Activated CD8-positive, alpha-beta T cell treated with anti-CD3 and anti-CD28 coated beads, Interleukin-2, amount 10 ng/mL, durations not matched to agents 7 days and 5 days (primary cell): ENCODE measurements around the gene MINDY2. TPM values are rescaled to one million over a fixed set of nuclear protein-coding genes. Genes with fewer than 3 reads are reported as not detected.
"Not testable (repeated sequence)": the region's sequence is repeated elsewhere in the genome, so short reads cannot be mapped to it uniquely, and the experiment has no call there.

Experiments
- ATAC-seq: fragments of 150-1000 bp; cut with Tn5 transposase; one replicate; pipeline ENCODE4 v1.10.0; 2021; ENCODE audit warnings: moderate library complexity
- CTCF ChIA-PET: fragments of 350-600 bp; sonication (Branson Sonifier 250); formaldehyde crosslinking; loops from one replicate; lab custom pipeline; 2021; ENCODE audit warnings: antibody characterized with exemption; lab: Charles Lee
- POLR2A ChIA-PET: fragments of 350-600 bp; sonication (Branson Sonifier 250); formaldehyde crosslinking; loops from one replicate; lab custom pipeline; 2021; ENCODE audit warnings: antibody characterized with exemption; lab: Charles Lee
- DNase-seq: peaks from one replicate; pipeline ENCODE4 v3.0.0-alpha.2; 2020
- H3K27ac Mint-ChIP-seq: one replicate; pipeline ENCODE4 v1.8.0; 2021; ENCODE audit warnings: mild to moderate bottlenecking, mixed read lengths
- H3K27me3 Mint-ChIP-seq: one replicate; pipeline ENCODE4 v1.8.0; 2021; ENCODE audit warnings: low read depth, mixed read lengths
- H3K36me3 Mint-ChIP-seq: one replicate; pipeline ENCODE4 v1.8.0; 2021; ENCODE audit warnings: low read depth, mixed read lengths
- H3K4me1 Mint-ChIP-seq: one replicate; pipeline ENCODE4 v1.8.0; 2021; ENCODE audit warnings: low read depth, mixed read lengths
- H3K4me3 Mint-ChIP-seq: one replicate; pipeline ENCODE4 v1.8.0; 2021; ENCODE audit warnings: mild to moderate bottlenecking, mixed read lengths
- H3K9me3 Mint-ChIP-seq: one replicate; pipeline ENCODE4 v1.8.0; 2022; ENCODE audit warnings: mixed read lengths; ENCODE audit not compliant: insufficient read depth
- total RNA-seq, 2 experiments: library from RNA; stranded (reverse); gene quantifications; one replicate each; pipeline ENCODE4 v1.2.3, GENCODE V29; 2021

Gene MINDY2
- total RNA-seq, 2 experiments from 2014 or later, result 14.9 TPM

DNA sequence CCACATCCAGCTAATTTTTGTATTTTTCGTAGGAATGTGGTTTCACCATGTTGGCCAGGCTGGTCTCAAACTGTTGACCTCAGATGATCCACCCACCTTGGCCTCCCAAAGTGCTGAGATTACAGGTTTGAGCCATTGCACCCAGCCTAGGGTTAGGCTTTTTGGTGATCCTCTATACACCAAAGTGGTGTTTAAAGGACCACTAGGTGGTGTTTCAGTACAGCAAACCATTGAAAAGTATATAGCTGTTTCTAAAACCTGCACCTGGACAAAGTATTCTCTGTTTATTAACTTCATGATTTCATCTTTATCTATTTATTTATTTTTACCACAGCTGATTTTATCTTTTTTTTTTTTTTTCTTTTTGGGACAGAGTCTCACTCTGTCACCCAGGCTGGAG lies 68.4 kb downstream of the MINDY2 start:
- H3K4me3 Mint-ChIP-seq, result no peak overlapping the region
- no peaks in the 10 kb centered on the region for H3K9me3 Mint-ChIP-seq
- ATAC-seq (peak; percentile 67), DNase-seq (no peak)
- H3K4me1 Mint-ChIP-seq, result no peaks in the 10 kb centered on the region
- no peaks in the 10 kb centered on the region for H3K27me3 Mint-ChIP-seq
- ChIA-PET CTCF (interaction anchor here (0.6 to 1.2 kb wide), 4 partner anchors 8 to 25 kb away, joined by 3 to 4 read pairs (median 3); no protein-coding TSS in a partner anchor), POLR2A (no interaction called here)
- H3K27ac Mint-ChIP-seq, result no peak overlapping the region
- no peaks in the 10 kb centered on the region for H3K36me3 Mint-ChIP-seq

DNA sequence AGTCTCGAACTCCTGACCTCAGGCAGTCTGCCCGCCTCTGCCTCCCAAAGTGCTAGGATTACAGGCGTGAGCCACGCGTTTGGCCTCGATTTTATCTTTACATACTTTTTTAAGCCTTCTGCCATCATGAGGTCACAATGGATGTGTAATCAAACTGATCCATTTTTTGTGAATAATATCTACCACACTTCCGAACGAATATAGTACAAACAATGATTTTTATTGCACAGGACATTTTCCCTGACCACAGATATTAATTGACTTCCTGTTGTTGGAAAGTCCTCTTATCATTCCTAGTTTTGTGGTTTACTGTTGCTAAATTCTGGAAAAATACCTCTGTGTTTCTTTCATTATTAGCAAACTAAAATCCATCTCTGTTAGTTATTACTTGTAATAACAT lies 68.9 kb downstream of the MINDY2 start:
- Mint-ChIP-seq H3K27me3 (no peaks in the 10 kb centered on the region), H3K27ac (no peak overlapping the region), H3K9me3 (no peaks in the 10 kb centered on the region), H3K4me3 (no peak overlapping the region), H3K4me1 (no peaks in the 10 kb centered on the region), H3K36me3 (no peaks in the 10 kb centered on the region)
- no peak for ATAC-seq
- ChIA-PET POLR2A (no interaction called here), CTCF (interaction anchor here (0.6 to 1.2 kb wide), 4 partner anchors 8 to 25 kb away, joined by 3 to 4 read pairs (median 3); no protein-coding TSS in a partner anchor)
- DNase-seq, result no peak

DNA sequence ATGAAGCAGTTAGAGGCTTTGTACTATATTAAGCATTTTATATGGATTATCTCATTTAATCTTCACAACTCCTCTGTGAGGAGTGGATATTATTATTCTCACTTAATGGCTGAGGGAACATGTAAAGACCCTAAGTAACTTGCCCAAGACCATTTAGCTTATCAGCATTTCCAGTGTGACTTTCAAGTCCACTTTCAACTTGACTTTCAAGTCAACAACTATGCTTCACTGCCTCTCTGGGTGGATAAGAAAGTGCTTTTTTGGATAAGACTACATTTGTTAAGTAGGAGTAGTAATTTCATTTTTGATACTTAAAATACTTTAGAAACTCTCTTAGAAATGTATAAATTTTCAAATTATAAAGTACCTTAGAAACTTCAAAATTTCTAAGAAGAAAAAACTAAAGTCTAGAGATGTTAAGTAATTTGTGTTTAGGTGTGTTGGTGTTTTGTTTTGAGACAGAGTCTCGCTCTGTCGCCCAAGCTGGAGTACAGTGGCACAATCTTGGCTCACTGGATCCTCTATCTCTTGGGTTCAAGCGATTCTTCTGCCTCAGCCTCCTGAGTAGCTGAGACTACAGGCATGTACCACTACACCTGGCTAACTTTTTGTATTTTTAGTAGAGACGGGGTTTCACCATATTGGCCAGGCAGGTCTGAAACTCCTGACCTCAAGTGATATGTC lies 71.8 kb downstream of the MINDY2 start:
- Mint-ChIP-seq H3K27ac (no peak overlapping the region), H3K4me3 (no peak overlapping the region), H3K36me3 (peaks cover 14% of the 10 kb centered on the region), H3K27me3 (no peaks in the 10 kb centered on the region), H3K9me3 (no peaks in the 10 kb centered on the region), H3K4me1 (no peaks in the 10 kb centered on the region)
- no peak for ATAC-seq
- POLR2A ChIA-PET, result no interaction called here
- CTCF ChIA-PET, result no interaction called here
- no peak for DNase-seq

DNA sequence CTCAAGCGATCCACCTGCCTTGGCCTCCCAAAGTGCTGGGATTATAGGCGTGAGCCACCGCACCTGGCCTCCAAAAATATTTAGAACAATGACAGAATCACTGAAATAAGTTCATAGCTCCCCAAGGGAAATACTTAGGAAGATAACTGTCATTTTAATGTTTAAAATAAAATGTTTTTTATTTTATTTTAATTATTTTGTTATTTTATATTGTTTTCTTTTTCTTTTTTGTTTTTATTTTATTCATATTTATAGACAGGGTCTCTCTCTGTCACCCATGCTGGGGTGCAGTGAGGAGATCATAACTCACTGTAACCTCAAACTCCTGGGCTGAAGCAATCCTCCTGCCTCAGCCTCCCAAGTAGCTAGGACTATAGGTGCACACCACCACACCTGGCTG lies 80.1 kb downstream of the MINDY2 start:
- CTCF ChIA-PET, result interaction anchor here (1.4 kb wide), 1 partner anchor 9 kb away, joined by 3 read pairs; no protein-coding TSS in a partner anchor
- POLR2A ChIA-PET, ATAC-seq, H3K27ac Mint-ChIP-seq, H3K4me3 Mint-ChIP-seq, DNase-seq, H3K4me1 Mint-ChIP-seq, H3K27me3 Mint-ChIP-seq, H3K9me3 Mint-ChIP-seq: not testable (repeated sequence)
- peaks cover 27% of the 10 kb centered on the region for H3K36me3 Mint-ChIP-seq

DNA sequence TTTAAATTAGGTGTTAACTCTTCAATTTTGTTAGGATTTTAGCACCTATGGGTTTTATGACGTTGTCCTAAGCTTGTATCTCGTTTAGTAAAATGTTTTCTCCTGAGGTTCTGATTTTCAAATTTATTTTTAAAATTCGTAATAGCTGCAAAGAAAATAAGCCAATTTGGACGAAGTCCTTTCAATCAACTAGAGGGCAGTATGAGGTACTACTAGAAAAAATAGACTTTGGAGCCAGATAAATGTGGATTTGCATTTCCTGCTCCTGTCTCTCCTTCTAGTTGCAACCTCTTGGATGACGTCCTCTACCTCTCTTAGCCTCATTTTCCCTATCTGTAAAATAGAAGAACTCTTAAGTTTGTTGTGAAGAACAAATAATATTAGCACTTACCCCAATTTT lies 81.2 kb downstream of the MINDY2 start:
- Mint-ChIP-seq H3K27me3 (no peaks in the 10 kb centered on the region), H3K9me3 (no peaks in the 10 kb centered on the region), H3K4me1 (no peaks in the 10 kb centered on the region), H3K36me3 (peaks cover 26% of the 10 kb centered on the region), H3K27ac (no peak overlapping the region), H3K4me3 (no peak overlapping the region)
- DNase-seq (no peak), ATAC-seq (no peak)
- ChIA-PET POLR2A (no interaction called here), CTCF (interaction anchor here (1.4 kb wide), 1 partner anchor 10 kb away, joined by 3 read pairs; no protein-coding TSS in a partner anchor)

DNA sequence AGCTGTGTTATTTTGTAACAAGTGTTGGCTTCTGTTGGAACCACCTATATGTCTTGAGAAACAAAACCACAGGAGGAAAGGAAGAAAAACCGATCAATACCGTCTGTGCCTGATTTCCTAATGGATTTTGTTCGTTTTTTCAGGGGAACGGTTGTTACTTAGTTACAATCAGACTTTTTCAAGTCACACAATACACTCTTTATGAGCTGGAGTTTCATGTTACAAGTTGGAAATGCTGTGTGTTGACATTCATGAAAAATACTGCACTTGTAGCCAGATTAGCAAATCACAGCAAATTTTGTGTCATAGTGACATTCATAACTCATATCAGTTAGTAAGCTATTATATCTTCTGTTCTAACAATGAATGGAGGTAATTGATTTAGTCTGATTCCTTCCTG lies 83.5 kb downstream of the MINDY2 start:
- ChIA-PET CTCF (no interaction called here), POLR2A (no interaction called here)
- Mint-ChIP-seq H3K36me3 (peaks cover 17% of the 10 kb centered on the region), H3K4me3 (no peak overlapping the region), H3K4me1 (no peaks in the 10 kb centered on the region), H3K27ac (no peak overlapping the region), H3K27me3 (no peaks in the 10 kb centered on the region), H3K9me3 (no peaks in the 10 kb centered on the region)
- no peak for ATAC-seq
- no peak for DNase-seq

DNA sequence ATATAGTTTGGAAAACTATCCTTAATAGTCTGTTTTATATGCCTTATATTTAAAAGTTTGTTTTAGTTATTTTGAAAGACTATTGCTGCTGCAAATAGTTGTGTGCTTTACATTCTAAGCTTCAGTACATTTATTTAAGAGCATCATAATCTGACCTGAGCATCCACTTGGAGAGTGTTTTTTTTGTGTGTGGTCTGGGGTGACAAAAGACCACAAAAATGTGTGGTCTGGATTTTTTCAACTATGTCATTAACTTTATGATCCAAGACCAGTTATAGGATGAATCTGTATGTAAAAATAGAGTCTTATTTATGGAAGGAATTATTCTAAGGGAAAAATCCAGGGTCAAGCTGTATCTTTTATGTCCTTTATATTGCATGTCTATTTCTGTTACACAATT lies 85.0 kb downstream of the MINDY2 start:
- ChIA-PET CTCF (no interaction called here), POLR2A (no interaction called here)

DNA sequence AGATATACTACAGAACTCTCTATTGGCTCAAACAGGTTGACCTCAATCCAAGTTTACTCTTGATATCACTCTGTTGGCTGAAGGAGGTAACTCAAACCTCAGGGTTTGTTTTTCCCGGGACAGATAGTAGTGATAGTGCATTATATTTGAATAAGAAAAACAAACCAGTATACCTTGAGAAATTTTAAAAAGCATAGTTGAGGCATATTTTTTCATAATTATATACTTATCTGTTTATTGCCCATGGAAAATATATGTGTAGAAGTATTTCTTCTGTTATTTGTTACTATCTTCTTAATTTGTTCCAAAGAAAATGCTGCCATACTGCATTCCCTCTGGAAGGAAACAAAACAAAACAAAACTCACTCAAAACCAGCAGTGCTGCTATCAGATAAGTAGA lies 85.5 kb downstream of the MINDY2 start:
- H3K9me3 Mint-ChIP-seq, H3K4me3 Mint-ChIP-seq, CTCF ChIA-PET, DNase-seq, POLR2A ChIA-PET, ATAC-seq, H3K27ac Mint-ChIP-seq, H3K4me1 Mint-ChIP-seq, H3K27me3 Mint-ChIP-seq: not testable (repeated sequence)
- H3K36me3 Mint-ChIP-seq, result peaks cover 14% of the 10 kb centered on the region

More for the DNA sequence above, 85.0 kb downstream of the MINDY2 start:
- H3K36me3 Mint-ChIP-seq, result peaks cover 14% of the 10 kb centered on the region
- H3K9me3 Mint-ChIP-seq, result no peaks in the 10 kb centered on the region
- no peak overlapping the region for H3K27ac Mint-ChIP-seq
- DNase-seq (no peak), ATAC-seq (no peak)
- no peaks in the 10 kb centered on the region for H3K27me3 Mint-ChIP-seq
- no peaks in the 10 kb centered on the region for H3K4me1 Mint-ChIP-seq
- H3K4me3 Mint-ChIP-seq, result no peak overlapping the region

DNA sequence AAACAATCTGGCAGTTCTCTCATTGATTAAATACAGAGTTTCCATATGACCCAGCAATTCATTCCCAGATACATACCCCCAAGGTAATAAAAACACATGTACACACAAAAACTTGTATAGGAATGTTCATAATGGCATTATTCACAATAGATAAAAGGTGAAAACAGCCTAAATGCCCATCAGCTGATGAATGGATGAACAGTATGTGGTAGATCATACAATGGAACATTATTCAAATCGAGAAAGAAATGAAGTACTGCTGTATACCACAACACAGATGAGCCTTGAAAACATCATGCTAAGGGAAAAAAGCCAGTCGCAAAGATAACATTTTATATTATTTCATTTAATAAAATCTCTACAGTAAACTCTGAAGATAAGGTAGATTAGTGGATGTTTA lies 91.2 kb downstream of the MINDY2 start:
- CTCF ChIA-PET, result interaction anchor here (1.0 to 1.5 kb wide), 2 partner anchors 12 to 633 kb away, joined by 3 to 4 read pairs; no protein-coding TSS in a partner anchor
- H3K9me3 Mint-ChIP-seq, result no peaks in the 10 kb centered on the region
- POLR2A ChIA-PET, result no interaction called here
- no peaks in the 10 kb centered on the region for H3K36me3 Mint-ChIP-seq
- peaks cover 6% of the 10 kb centered on the region for H3K27me3 Mint-ChIP-seq
- ATAC-seq, result no peak
- H3K4me1 Mint-ChIP-seq, result peaks cover 18% of the 10 kb centered on the region
- DNase-seq, result no peak
- H3K4me3 Mint-ChIP-seq, result no peak overlapping the region
- H3K27ac Mint-ChIP-seq, result no peak overlapping the region

DNA sequence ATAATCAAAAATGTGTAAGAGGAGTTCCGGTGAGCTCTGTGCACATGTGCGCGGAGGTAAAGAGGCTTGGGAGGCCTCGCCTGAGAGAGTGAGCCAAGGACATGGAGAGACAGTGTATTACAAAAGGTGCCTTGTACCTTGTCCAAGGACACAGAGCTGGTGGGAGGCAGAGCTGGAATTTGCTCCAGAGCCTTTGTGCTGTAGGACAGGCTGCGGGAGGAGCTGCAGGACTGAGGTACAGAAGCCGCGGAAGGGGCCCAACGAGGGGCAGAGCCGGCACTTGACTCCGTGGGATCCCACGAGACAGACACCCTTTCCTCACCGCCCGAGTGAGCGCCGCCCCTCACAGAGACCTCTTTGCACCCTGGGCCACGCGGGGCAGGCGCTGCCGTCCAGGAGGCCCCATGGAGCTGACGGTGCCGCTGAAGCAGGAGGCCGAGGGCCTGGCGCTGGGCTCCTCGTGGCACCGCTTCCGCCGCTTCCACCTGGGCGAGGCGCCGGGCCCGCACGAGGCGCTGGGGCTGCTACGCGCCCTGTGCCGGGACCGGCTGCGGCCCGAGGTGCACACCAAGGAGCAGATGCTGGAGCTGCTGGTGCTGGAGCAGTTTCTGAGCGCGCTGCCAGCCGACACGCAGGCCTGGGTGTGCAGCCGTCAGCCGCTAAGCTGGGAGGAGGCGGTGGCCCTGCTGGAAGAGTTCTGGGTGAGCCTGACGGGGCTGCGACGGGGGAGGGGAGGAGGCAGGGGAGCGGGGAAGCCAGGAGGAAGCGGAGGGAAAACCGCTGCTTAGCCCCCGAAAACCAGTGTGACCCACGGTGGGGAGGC lies 93.7 kb downstream of the MINDY2 start:
- no peaks in the 10 kb centered on the region for H3K36me3 Mint-ChIP-seq
- no peaks in the 10 kb centered on the region for H3K9me3 Mint-ChIP-seq
- peaks cover 6% of the 10 kb centered on the region for H3K27me3 Mint-ChIP-seq
- peak; percentile 50 for ATAC-seq
- POLR2A ChIA-PET, result interaction anchor here (0.6 kb wide), 1 partner anchor 103 kb away, joined by 3 read pairs; no protein-coding TSS in a partner anchor
- CTCF ChIA-PET, result interaction anchor here (0.8 to 1.8 kb wide), 2 partner anchors 25 to 637 kb away, joined by 3 to 4 read pairs; no protein-coding TSS in a partner anchor
- no peak for DNase-seq
- peak overlapping the region; percentile 39 for H3K27ac Mint-ChIP-seq
- H3K4me1 Mint-ChIP-seq, result peaks cover 18% of the 10 kb centered on the region
- no peak overlapping the region for H3K4me3 Mint-ChIP-seq

DNA sequence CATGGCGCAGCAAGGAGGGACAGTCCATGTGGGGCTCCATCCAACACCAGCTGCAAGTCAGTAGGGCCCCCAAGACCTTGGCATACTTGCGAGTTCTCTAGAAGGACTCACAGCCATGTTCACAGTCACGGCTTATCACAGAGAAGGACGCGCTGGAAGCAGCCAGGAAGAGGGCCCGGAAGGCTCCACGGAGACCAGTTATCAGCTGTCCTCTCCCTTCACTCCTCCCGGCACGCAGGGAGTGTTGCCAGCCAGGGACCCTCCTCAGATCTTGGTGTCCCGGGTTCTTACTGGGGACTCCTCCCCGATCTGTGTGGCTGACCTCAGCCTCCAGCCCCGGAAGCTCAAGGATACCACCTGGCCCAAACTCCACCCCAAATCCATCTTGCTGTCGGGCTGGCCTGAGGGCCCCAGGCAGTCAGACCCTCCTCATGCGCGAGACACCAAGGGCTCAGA lies 94.4 kb downstream of the MINDY2 start:
- Mint-ChIP-seq H3K36me3 (no peaks in the 10 kb centered on the region), H3K27me3 (peaks cover 6% of the 10 kb centered on the region), H3K9me3 (no peaks in the 10 kb centered on the region), H3K4me3 (peak overlapping the region; percentile 22), H3K27ac (no peak overlapping the region), H3K4me1 (peaks cover 18% of the 10 kb centered on the region)
- peak; percentile 8 for ATAC-seq
- CTCF ChIA-PET, result interaction anchor here (1.8 kb wide), 1 partner anchor 637 kb away, joined by 4 read pairs; no protein-coding TSS in a partner anchor
- DNase-seq, result no peak
- POLR2A ChIA-PET, result interaction anchor here (0.6 kb wide), 1 partner anchor 104 kb away, joined by 3 read pairs; no protein-coding TSS in a partner anchor
